CD14-positive monocyte (primary cell): ENCODE results near the gene CD33. TPM values are rescaled to one million over a fixed set of nuclear protein-coding genes. Genes with fewer than 3 reads are reported as not detected.

Experiments used
- DNase-seq, 3 donors: peaks; one replicate each; pipeline ENCODE4 v3.0.0-alpha.2; 2011 to 2022
- H2AFZ ChIP-seq: 2 replicates; pipeline ENCODE4 v1.6.0; 2012; ENCODE audit warnings: mild to moderate bottlenecking, low read depth, low read length, inconsistent platforms; ENCODE audit not compliant: insufficient read depth, poor library complexity, severe bottlenecking
- H3K27ac ChIP-seq, 2 donors: 1 replicate in 1 of 2; 2 replicates in 1 of 2; pipeline ENCODE4 v1.5.1; 2012 to 2013; ENCODE audit warnings: low read length in 2 of 2, control low read depth in 1 of 2, inconsistent platforms in 1 of 2, low read depth in 1 of 2, mild to moderate bottlenecking in 1 of 2
- H3K27me3 ChIP-seq, 2 donors: one replicate each; pipeline versions ENCODE4 v1.6.0 to v1.6.1; 2011 to 2013; ENCODE audit warnings: low read length in 2 of 2; ENCODE audit not compliant: control insufficient read depth in 2 of 2, insufficient read depth in 2 of 2
- H3K36me3 ChIP-seq, 2 donors: replicated peaks in 1 of 2; 1 replicate in 1 of 2; 2 replicates in 1 of 2; pipeline versions ENCODE4 v1.5.1 to v1.6.1; 2012 to 2013; ENCODE audit warnings: low read length in 2 of 2, control low read depth in 1 of 2, inconsistent platforms in 1 of 2, mild to moderate bottlenecking in 1 of 2; ENCODE audit not compliant: insufficient read depth in 2 of 2, control insufficient read depth in 1 of 2
- H3K4me1 ChIP-seq, 2 donors: 1 replicate in 1 of 2; 2 replicates in 1 of 2; pipeline versions ENCODE4 v1.5.1 to v1.6.1; 2012 to 2013; ENCODE audit warnings: low read length in 2 of 2, control low read depth in 1 of 2, inconsistent platforms in 1 of 2, mild to moderate bottlenecking in 1 of 2, moderate library complexity in 1 of 2; ENCODE audit not compliant: insufficient read depth in 2 of 2, control insufficient read depth in 1 of 2
- H3K4me2 ChIP-seq: replicated peaks from 2 replicates; pipeline ENCODE3; 2012; ENCODE audit warnings: low read length, moderate library complexity, mild to moderate bottlenecking; ENCODE audit not compliant: poor library complexity, severe bottlenecking; ENCODE audit errors: extremely low read depth
- H3K4me3 ChIP-seq, 3 experiments: fragments of 200-600 bp in 1 of 3; sonication (generic) in 1 of 3; replicated peaks in 1 of 3; 1 replicate in 2 of 3; 2 replicates in 1 of 3; pipeline ENCODE4 v1.5.1; 2011 to 2013; ENCODE audit warnings: low read length in 3 of 3, mild to moderate bottlenecking in 3 of 3, control low read depth in 2 of 3, low read depth in 2 of 3, inconsistent platforms in 1 of 3, moderate library complexity in 1 of 3
- H3K79me2 ChIP-seq: 2 replicates; pipeline ENCODE4 v1.6.0; 2012; ENCODE audit warnings: mild to moderate bottlenecking, control low read depth, inconsistent platforms, low read length, moderate library complexity; ENCODE audit not compliant: insufficient read depth
- H3K9ac ChIP-seq: 2 replicates; pipeline ENCODE4 v1.6.0; 2017; ENCODE audit warnings: low read length, mild to moderate bottlenecking; ENCODE audit not compliant: insufficient read depth, poor library complexity, severe bottlenecking
- H3K9me3 ChIP-seq, 2 donors: replicated peaks in 1 of 2; 1 replicate in 1 of 2; 2 replicates in 1 of 2; pipeline versions ENCODE4 v1.5.1 to v1.6.1; 2012 to 2013; ENCODE audit warnings: low read length in 2 of 2, control low read depth in 1 of 2; ENCODE audit not compliant: control insufficient read depth in 1 of 2, insufficient read depth in 1 of 2
- H4K20me1 ChIP-seq: 2 replicates; pipeline ENCODE4 v1.6.0; 2012; ENCODE audit warnings: mild to moderate bottlenecking, low read length, control low read depth, moderate library complexity; ENCODE audit not compliant: insufficient read depth
- H3K27ac Mint-ChIP-seq, 7 donors: one replicate each; pipeline ENCODE4 v1.8.0; 2020; ENCODE audit warnings: mild to moderate bottlenecking in 7 of 7, mixed read lengths in 7 of 7, moderate library complexity in 6 of 7, inconsistent platforms in 2 of 7
- H3K27me3 Mint-ChIP-seq, 3 donors: one replicate each; pipeline ENCODE4 v1.8.0; 2021 to 2022; ENCODE audit warnings: low read depth in 3 of 3, mild to moderate bottlenecking in 3 of 3, mixed read lengths in 3 of 3, moderate library complexity in 3 of 3, inconsistent platforms in 1 of 3
- H3K36me3 Mint-ChIP-seq, 2 donors: one replicate each; pipeline ENCODE4 v1.8.0; 2020; ENCODE audit warnings: mixed read lengths in 2 of 2, inconsistent platforms in 1 of 2, mild to moderate bottlenecking in 1 of 2
- H3K4me1 Mint-ChIP-seq: one replicate; pipeline ENCODE4 v1.8.0; 2020; ENCODE audit warnings: mild to moderate bottlenecking, mixed read lengths
- H3K4me3 Mint-ChIP-seq, 2 donors: one replicate each; pipeline ENCODE4 v1.8.0; 2020; ENCODE audit warnings: mild to moderate bottlenecking in 2 of 2, mixed read lengths in 2 of 2, moderate library complexity in 1 of 2
- H3K9me3 Mint-ChIP-seq, 7 donors: one replicate each; pipeline ENCODE4 v1.8.0; 2020 to 2022; ENCODE audit warnings: mixed read lengths in 7 of 7, mild to moderate bottlenecking in 6 of 7, moderate library complexity in 6 of 7, inconsistent platforms in 2 of 7
- WGBS: methylation state at CpG from one replicate; pipeline ENCODE4 v1.1.5; 2013; ENCODE audit warnings: missing lambda C conversion rate; ENCODE audit not compliant: insufficient coverage; 5-methylcytosine and 5-hydroxymethylcytosine counted together
- intact Hi-C, 2 donors: fragments of 100-400 bp; cut with micrococcal nuclease; formaldehyde crosslinking; loops; one replicate each; pipeline versions ENCODE4 v1.15.0 to v1.15.1; 2023
- polyA plus RNA-seq, 3 donors: library from polyadenylated mRNA; depleted of rRNA in 1 of 3; unstranded in 2 of 3; stranded (reverse) in 1 of 3; fragments of 300-500 nt in 2 of 3; fragments of >200 nt in 1 of 3; fragmentation: Illumina TruSeq in 2 of 3; gene quantifications; 1 replicate in 2 of 3; 2 replicates in 1 of 3; pipeline ENCODE4 v1.2.3, GENCODE V29; 2012 to 2021
- TF ChIP-seq, protein P1 (sequence below): fragments of 200-600 bp; IDR thresholded peaks from one replicate; pipeline ENCODE4 v1.8.0; 2022; ENCODE audit warnings: antibody characterized with exemption, mild to moderate bottlenecking

The CD33 gene
- polyA plus RNA-seq, 3 donors, result 229 to 360 (median 264) TPM

- no peaks in the 10 kb centered on the region for H3K27me3 ChIP-seq
- H4K20me1 ChIP-seq, result no peaks in the 10 kb centered on the region
- H3K4me1 ChIP-seq, result peaks cover 30 to 47% of the 10 kb centered on the region in 2 donors
- H3K4me2 ChIP-seq, result no peak overlapping the region
- Mint-ChIP-seq H3K9me3 (peaks cover 0 to 4% (median 0%) of the 10 kb centered on the region in 7 donors), H3K36me3 (peaks cover 3 to 8% of the 10 kb centered on the region in 2 donors), H3K27me3 (peaks cover 0 to 2% (median 0%) of the 10 kb centered on the region in 3 donors), H3K27ac (peak overlapping the region in 2 of 7 donors; percentile 0 to 6), H3K4me3 (no peak overlapping the region), H3K4me1 (peaks cover 42% of the 10 kb centered on the region)
- 42% methylated on average over 6 of the region's 9 CpGs for WGBS
- H3K27ac ChIP-seq, result no peak overlapping the region
- H3K79me2 ChIP-seq, result no peaks in the 10 kb centered on the region
- no peak overlapping the region for H2AFZ ChIP-seq
- no peak for DNase-seq
- no peaks in the 10 kb centered on the region for H3K36me3 ChIP-seq
- no peak overlapping the region for H3K4me3 ChIP-seq
- TF ChIP-seq, protein P1, sequence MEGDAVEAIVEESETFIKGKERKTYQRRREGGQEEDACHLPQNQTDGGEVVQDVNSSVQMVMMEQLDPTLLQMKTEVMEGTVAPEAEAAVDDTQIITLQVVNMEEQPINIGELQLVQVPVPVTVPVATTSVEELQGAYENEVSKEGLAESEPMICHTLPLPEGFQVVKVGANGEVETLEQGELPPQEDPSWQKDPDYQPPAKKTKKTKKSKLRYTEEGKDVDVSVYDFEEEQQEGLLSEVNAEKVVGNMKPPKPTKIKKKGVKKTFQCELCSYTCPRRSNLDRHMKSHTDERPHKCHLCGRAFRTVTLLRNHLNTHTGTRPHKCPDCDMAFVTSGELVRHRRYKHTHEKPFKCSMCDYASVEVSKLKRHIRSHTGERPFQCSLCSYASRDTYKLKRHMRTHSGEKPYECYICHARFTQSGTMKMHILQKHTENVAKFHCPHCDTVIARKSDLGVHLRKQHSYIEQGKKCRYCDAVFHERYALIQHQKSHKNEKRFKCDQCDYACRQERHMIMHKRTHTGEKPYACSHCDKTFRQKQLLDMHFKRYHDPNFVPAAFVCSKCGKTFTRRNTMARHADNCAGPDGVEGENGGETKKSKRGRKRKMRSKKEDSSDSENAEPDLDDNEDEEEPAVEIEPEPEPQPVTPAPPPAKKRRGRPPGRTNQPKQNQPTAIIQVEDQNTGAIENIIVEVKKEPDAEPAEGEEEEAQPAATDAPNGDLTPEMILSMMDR, result no peak
- intact Hi-C loops, result loop anchor here in 1 of 2 donors (10.0 kb wide), 1 partner anchor 48 kb away; no protein-coding TSS in a partner anchor
- no peak overlapping the region for H3K9ac ChIP-seq
- H3K9me3 ChIP-seq, result peaks cover 0 to 8% of the 10 kb centered on the region in 2 donors
Measured at GRCh38 chr19:51252306-51253079, 27.6 kb downstream of the CD33 start.

DNA sequence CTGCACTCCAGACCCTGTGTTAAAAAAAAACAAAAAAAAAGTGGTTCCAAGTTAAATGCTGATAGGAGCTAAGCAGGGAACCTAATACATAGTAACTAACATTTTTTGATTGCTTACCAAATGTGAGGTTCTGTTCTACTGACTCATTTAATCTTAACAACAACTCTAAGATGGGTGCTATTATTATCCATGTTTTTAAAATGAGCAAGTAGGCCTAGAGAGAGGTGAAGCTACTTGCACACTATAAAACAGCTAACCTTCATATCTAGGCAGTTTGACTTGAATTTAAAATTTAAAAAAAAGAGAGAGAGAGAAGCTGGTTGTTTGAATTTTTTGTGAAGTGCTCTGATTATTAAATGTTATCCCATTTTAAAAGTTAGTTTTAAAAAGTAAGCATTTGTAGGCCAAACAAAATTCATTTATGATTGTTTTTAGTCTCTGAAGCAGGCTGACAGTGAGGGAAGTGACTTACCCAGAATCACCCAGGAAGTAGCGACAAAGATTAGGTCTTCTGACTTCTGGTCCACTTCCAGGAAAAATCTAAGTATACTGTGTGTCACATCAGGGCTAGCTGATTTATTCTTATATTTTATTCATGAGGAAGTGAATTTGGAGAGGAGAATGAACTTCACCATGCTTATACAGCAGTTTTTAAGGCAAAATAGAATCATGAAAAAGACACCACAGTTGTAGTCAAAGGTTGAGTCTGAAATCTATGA lies 28.4 kb downstream of the CD33 start:
- Histone ChIP-seq H2AFZ (no peak overlapping the region), H3K27ac (no peak overlapping the region), H3K79me2 (no peaks in the 10 kb centered on the region), H3K4me3 (no peak overlapping the region), H4K20me1 (no peaks in the 10 kb centered on the region), H3K9me3 (peaks cover 0 to 8% of the 10 kb centered on the region in 2 donors), H3K4me2 (no peak overlapping the region), H3K9ac (no peak overlapping the region), H3K4me1 (peaks cover 28 to 46% of the 10 kb centered on the region in 2 donors), H3K27me3 (no peaks in the 10 kb centered on the region), H3K36me3 (no peaks in the 10 kb centered on the region)
- H3K36me3 Mint-ChIP-seq, result peaks cover 3 to 8% of the 10 kb centered on the region in 2 donors
- H3K27ac Mint-ChIP-seq, result peak overlapping the region in 2 of 7 donors; percentile 14 to 25
- DNase-seq, result no peak
- TF ChIP-seq, protein P1, result no peak
- H3K4me1 Mint-ChIP-seq, result peaks cover 38% of the 10 kb centered on the region
- no CpG with 5 or more reads among the region's 1 CpG for WGBS
- intact Hi-C loops, result loop anchor here in 1 of 2 donors (10.0 kb wide), 1 partner anchor 48 kb away; no protein-coding TSS in a partner anchor
- H3K9me3 Mint-ChIP-seq, result peaks cover 0 to 4% (median 0%) of the 10 kb centered on the region in 7 donors
- no peak overlapping the region for H3K4me3 Mint-ChIP-seq
- H3K27me3 Mint-ChIP-seq, result peaks cover 0 to 2% (median 0%) of the 10 kb centered on the region in 3 donors
